B cell (primary cell): ENCODE results near the gene DEPDC1B.
"Not testable (repeated sequence)": the region's sequence is repeated elsewhere in the genome, so short reads cannot be mapped to it uniquely, and the experiment has no call there.

Experiments
- CTCF ChIP-seq: fragments of 200-600 bp; IDR thresholded peaks from one replicate; pipeline ENCODE4 v1.8.0; 2022; ENCODE audit warnings: antibody characterized with exemption, mild to moderate bottlenecking
- EZH2 ChIP-seq: IDR thresholded peaks from 2 replicates; pipeline ENCODE4 v1.6.1; 2012; ENCODE audit warnings: borderline replicate concordance, low read depth, mild to moderate bottlenecking, moderate library complexity, low read length; ENCODE audit not compliant: insufficient read depth, poor library complexity, severe bottlenecking

GRCh38 chr5:60620752-60621151, 79.2 kb downstream of the DEPDC1B start:
- not testable (repeated sequence) for TF ChIP-seq CTCF, EZH2
